HepG2 (cell line): ENCODE data around the gene METTL23. TPM values are rescaled to one million over a fixed set of nuclear protein-coding genes. Genes with fewer than 3 reads are reported as not detected.

ENCODE experiments used
- BORCS8-MEF2B ChIP-seq: sonication (generic); formaldehyde crosslinking; IDR thresholded peaks from 2 replicates; pipeline ENCODE4 v1.8.0; 2022; ENCODE audit warnings: mild to moderate bottlenecking, missing genetic modification reagents
- CAMTA2 ChIP-seq: sonication (generic); formaldehyde crosslinking; IDR thresholded peaks from 2 replicates; pipeline ENCODE4 v1.4.0; 2020; ENCODE audit warnings: mild to moderate bottlenecking, missing genetic modification reagents, borderline replicate concordance
- CHD4 ChIP-seq: fragments of 200-600 bp; sonication (generic); IDR thresholded peaks from 2 replicates; pipeline ENCODE4 v1.7.0; 2017; ENCODE audit warnings: mild to moderate bottlenecking, low read length, borderline replicate concordance
- ETV5 ChIP-seq: IDR thresholded peaks from 2 replicates; pipeline ENCODE4 v1.6.1; 2018; ENCODE audit warnings: missing biosample characterization, missing genetic modification reagents, inconsistent platforms, borderline replicate concordance
- HDAC6 ChIP-seq: fragments of 200-600 bp; sonication (generic); IDR thresholded peaks from 2 replicates; pipeline ENCODE4 v1.7.0; 2017; ENCODE audit warnings: mild to moderate bottlenecking, antibody characterized with exemption, low read length, low read depth
- HES4 ChIP-seq: sonication (generic); formaldehyde crosslinking; IDR thresholded peaks from 2 replicates; pipeline ENCODE4 v1.9.0; 2021; ENCODE audit warnings: mild to moderate bottlenecking, missing genetic modification reagents, borderline replicate concordance
- HIVEP1 ChIP-seq: sonication (generic); formaldehyde crosslinking; IDR thresholded peaks from 2 replicates; pipeline ENCODE4 v1.4.0; 2020; ENCODE audit warnings: mild to moderate bottlenecking, missing genetic modification reagents
- MBD4 ChIP-seq: IDR thresholded peaks from 2 replicates; pipeline ENCODE4 v1.6.1; 2012; ENCODE audit warnings: low read length, inconsistent platforms, borderline replicate concordance
- MLLT10 ChIP-seq: sonication (generic); formaldehyde crosslinking; IDR thresholded peaks from 2 replicates; pipeline ENCODE4 v1.4.0; 2020; ENCODE audit warnings: missing genetic modification reagents
- RARG ChIP-seq: sonication (generic); formaldehyde crosslinking; IDR thresholded peaks from 2 replicates; pipeline ENCODE4 v1.4.0; 2020; ENCODE audit warnings: low read depth, mild to moderate bottlenecking, missing genetic modification reagents
- REXO4 ChIP-seq: sonication (generic); formaldehyde crosslinking; IDR thresholded peaks from 2 replicates; pipeline ENCODE4 v1.8.0; 2022; ENCODE audit warnings: missing genetic modification reagents, mild to moderate bottlenecking, borderline replicate concordance
- RFXAP ChIP-seq: sonication (generic); formaldehyde crosslinking; IDR thresholded peaks from 2 replicates; pipeline ENCODE4 v1.4.0; 2020; ENCODE audit warnings: missing genetic modification reagents, borderline replicate concordance
- SYNCRIP ChIP-seq: fragments of 200-400 bp; formaldehyde crosslinking; IDR thresholded peaks from 2 replicates; pipeline ENCODE4 v1.6.1; 2018; ENCODE audit warnings: mild to moderate bottlenecking, low read depth, low read length; ENCODE audit not compliant: insufficient read depth
- TEAD3 ChIP-seq: optimal IDR thresholded peaks from 2 replicates; pipeline ENCODE3; 2016; ENCODE audit warnings: borderline replicate concordance
- ZNF180 ChIP-seq: sonication (generic); formaldehyde crosslinking; IDR thresholded peaks from 2 replicates; pipeline ENCODE4 v1.4.0; 2020; ENCODE audit warnings: low read depth, missing genetic modification reagents, borderline replicate concordance
- ZNF230 ChIP-seq: sonication (generic); formaldehyde crosslinking; IDR thresholded peaks from 2 replicates; pipeline ENCODE4 v1.4.0; 2020; ENCODE audit warnings: mild to moderate bottlenecking, missing genetic modification reagents
- ZNF329 ChIP-seq: sonication (generic); formaldehyde crosslinking; IDR thresholded peaks from 2 replicates; pipeline ENCODE4 v1.9.0; 2021; ENCODE audit warnings: low read depth, mild to moderate bottlenecking, missing genetic modification reagents
- ZNF430 ChIP-seq: sonication (generic); formaldehyde crosslinking; IDR thresholded peaks from 2 replicates; pipeline ENCODE4 v1.9.0; 2021; ENCODE audit warnings: mild to moderate bottlenecking, missing genetic modification reagents
- ZNF441 ChIP-seq: sonication (generic); formaldehyde crosslinking; IDR thresholded peaks from 2 replicates; pipeline ENCODE4 v1.7.0; 2021; ENCODE audit warnings: missing genetic modification reagents, borderline replicate concordance
- ZNF737 ChIP-seq: sonication (generic); formaldehyde crosslinking; IDR thresholded peaks from 2 replicates; pipeline ENCODE4 v1.5.0; 2020; ENCODE audit warnings: missing genetic modification reagents, mild to moderate bottlenecking, borderline replicate concordance
- ZNF781 ChIP-seq: sonication (generic); formaldehyde crosslinking; IDR thresholded peaks from 2 replicates; pipeline ENCODE4 v1.5.1; 2020; ENCODE audit warnings: borderline replicate concordance, mild to moderate bottlenecking, missing genetic modification reagents; ENCODE audit errors: not compliant biosample characterization
- ZNF879 ChIP-seq: sonication (generic); formaldehyde crosslinking; IDR thresholded peaks from 2 replicates; pipeline ENCODE4 v1.8.1; 2023; ENCODE audit warnings: missing genetic modification reagents
- ZSCAN22 ChIP-seq: sonication (generic); formaldehyde crosslinking; IDR thresholded peaks from 2 replicates; pipeline ENCODE4 v1.4.0; 2020; ENCODE audit warnings: mild to moderate bottlenecking, missing genetic modification reagents
- polyA plus RNA-seq, 8 experiments: library from polyadenylated mRNA; depleted of rRNA in 3 of 8; stranded (reverse) in 7 of 8; unstranded in 1 of 8; fragments of >200 nt; fragmentation: Illumina TruSeq in 4 of 8; extraction: Trizol in 4 of 8; gene quantifications; 2 replicates each; pipeline versions ENCODE4 v1.2.1 to v1.2.3, GENCODE V29; 2011 to 2016; ENCODE audit warnings: low read depth in 4 of 8, missing spikeins in 1 of 8, mixed read lengths in 1 of 8; ENCODE audit not compliant: insufficient read depth in 1 of 8
- total RNA-seq, 5 experiments: library from RNA; depleted of rRNA; stranded (reverse); fragments of >200 nt; fragmentation: Illumina TruSeq; extraction: Trizol; gene quantifications; 2 replicates each; pipeline ENCODE4 v1.2.3, GENCODE V29; 2016; ENCODE audit warnings: low read depth in 1 of 5
- TF ChIP-seq, protein P1 (sequence below): IDR thresholded peaks from 2 replicates; pipeline ENCODE4 v1.6.1; 2016; ENCODE audit warnings: missing biosample characterization, missing genetic modification reagents, low read depth
- TF ChIP-seq, protein P2 (sequence below): sonication (generic); formaldehyde crosslinking; IDR thresholded peaks from 2 replicates; pipeline ENCODE4 v1.4.0; 2020; ENCODE audit warnings: mild to moderate bottlenecking, low read depth, missing genetic modification reagents
- TF ChIP-seq, protein P3 (sequence below): sonication (generic); formaldehyde crosslinking; IDR thresholded peaks from 2 replicates; pipeline ENCODE4 v1.5.1; 2020; ENCODE audit warnings: mild to moderate bottlenecking, missing genetic modification reagents, borderline replicate concordance

The METTL23 gene
- total and polyA plus RNA-seq, 2 of the 13 experiments (the other 11 are each of a cell fraction or from before 2014, with no cell fraction given), result 39.9 to 104 TPM

DNA sequence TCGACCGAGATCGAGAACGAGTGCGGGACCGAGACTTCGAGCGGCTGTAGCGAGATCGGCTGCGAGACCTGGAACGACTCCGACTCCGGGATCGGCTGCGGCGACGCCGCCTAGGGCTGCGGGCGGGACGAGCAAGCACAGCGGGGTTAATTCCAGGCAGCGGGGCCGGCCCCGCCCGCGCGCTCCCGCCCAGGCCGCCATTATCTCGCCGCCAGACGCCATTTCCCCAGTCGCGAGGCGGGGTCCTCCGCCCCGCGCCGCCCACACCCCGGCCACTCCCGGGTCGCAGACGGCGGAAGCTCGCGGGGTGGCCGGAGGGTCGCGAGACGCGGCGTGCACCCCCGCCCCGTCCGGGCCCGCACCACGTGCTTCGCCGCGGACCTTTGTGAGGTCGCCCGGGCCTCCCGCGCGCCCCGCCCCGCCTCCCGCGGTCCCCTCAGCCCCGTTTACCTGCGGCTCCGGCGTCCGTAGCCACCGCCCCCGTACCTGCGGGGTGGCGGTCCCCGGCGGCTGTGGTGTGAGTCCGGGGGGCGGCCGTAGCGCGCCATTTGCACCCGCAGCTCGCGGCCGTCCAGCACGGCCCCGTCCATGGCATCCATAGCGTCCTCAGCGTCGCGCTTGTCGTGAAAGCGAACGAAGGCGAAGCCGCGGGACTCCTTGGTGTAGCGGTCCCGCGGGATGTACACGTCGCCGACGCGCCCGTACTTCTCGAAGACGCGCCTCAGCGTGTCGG is 9.9 kb downstream of the METTL23 start (continued):
- no peak; the same call in 1 of the 2 replicates for TF ChIP-seq ZNF737 (CRISPR knock-in tag)
- TF ChIP-seq ZNF781 (CRISPR knock-in tag), result no peak
- TF ChIP-seq BORCS8-MEF2B (CRISPR knock-in tag), result peak; percentile 77
- TF ChIP-seq ZSCAN22 (CRISPR knock-in tag), result no peak
- TF ChIP-seq, protein P1, sequence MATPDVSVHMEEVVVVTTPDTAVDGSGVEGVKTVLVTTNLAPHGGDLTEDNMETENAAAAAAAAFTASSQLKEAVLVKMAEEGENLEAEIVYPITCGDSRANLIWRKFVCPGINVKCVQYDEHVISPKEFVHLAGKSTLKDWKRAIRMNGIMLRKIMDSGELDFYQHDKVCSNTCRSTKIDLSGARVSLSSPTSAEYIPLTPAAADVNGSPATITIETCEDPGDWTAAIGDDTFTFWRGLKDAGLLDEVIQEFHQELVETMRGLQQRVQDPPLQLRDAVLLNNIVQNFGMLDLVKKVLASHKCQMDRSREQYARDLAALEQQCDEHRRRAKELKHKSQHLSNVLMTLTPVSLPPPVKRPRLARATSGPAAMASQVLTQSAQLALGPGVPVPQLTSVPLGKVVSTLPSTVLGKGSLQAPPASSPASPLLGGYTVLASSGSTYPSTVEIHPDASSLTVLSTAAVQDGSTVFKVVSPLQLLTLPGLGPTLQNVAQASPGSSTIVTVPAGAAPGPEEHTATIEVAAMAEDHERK, result no peak
- no peak for TF ChIP-seq ZNF180
- TF ChIP-seq REXO4 (CRISPR knock-in tag), result no peak; the same call in 1 of the 2 replicates
- no peak for TF ChIP-seq CHD4
- TF ChIP-seq, protein P2, sequence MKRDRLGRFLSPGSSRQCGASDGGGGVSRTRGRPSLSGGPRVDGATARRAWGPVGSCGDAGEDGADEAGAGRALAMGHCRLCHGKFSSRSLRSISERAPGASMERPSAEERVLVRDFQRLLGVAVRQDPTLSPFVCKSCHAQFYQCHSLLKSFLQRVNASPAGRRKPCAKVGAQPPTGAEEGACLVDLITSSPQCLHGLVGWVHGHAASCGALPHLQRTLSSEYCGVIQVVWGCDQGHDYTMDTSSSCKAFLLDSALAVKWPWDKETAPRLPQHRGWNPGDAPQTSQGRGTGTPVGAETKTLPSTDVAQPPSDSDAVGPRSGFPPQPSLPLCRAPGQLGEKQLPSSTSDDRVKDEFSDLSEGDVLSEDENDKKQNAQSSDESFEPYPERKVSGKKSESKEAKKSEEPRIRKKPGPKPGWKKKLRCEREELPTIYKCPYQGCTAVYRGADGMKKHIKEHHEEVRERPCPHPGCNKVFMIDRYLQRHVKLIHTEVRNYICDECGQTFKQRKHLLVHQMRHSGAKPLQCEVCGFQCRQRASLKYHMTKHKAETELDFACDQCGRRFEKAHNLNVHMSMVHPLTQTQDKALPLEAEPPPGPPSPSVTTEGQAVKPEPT (CRISPR knock-in tag), result no peak
- peak; percentile 12; the same call in 1 of the 2 replicates for TF ChIP-seq ZNF430
- TF ChIP-seq ZNF879 (CRISPR knock-in tag), result 0 out of 2 replicates have a peak, but pooled peaks have one; percentile 21
- TF ChIP-seq RARG (CRISPR knock-in tag), result no peak
- TF ChIP-seq MBD4, result no peak
- TF ChIP-seq ZNF230 (CRISPR knock-in tag), result no peak
- no peak for TF ChIP-seq MLLT10 (CRISPR knock-in tag)
- no peak for TF ChIP-seq SYNCRIP
- no peak for TF ChIP-seq CAMTA2 (CRISPR knock-in tag)
- TF ChIP-seq ZNF329 (CRISPR knock-in tag), result no peak; the same call in 1 of the 2 replicates
- TF ChIP-seq, protein P3, sequence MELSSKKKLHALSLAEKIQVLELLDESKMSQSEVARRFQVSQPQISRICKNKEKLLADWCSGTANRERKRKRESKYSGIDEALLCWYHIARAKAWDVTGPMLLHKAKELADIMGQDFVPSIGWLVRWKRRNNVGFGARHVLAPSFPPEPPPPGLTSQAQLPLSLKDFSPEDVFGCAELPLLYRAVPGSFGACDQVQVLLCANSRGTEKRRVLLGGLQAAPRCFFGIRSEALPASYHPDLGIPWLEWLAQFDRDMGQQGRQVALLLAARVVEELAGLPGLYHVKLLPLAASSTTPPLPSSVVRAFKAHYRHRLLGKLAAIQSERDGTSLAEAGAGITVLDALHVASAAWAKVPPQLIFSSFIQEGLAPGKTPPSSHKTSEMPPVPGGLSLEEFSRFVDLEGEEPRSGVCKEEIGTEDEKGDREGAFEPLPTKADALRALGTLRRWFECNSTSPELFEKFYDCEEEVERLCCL (CRISPR knock-in tag), result no peak
- no peak for TF ChIP-seq TEAD3 (CRISPR knock-in tag)
- TF ChIP-seq HES4 (CRISPR knock-in tag), result peak; percentile 30
- TF ChIP-seq ZNF441 (CRISPR knock-in tag), result peak; percentile 84; the same call in 1 of the 2 replicates
- TF ChIP-seq RFXAP, result 0 out of 2 replicates have a peak, but pooled peaks have one; percentile 6
- no peak for TF ChIP-seq ETV5 (CRISPR knock-in tag)
- TF ChIP-seq HIVEP1 (CRISPR knock-in tag), result no peak
- peak; percentile 89; the same call in 1 of the 2 replicates for TF ChIP-seq HDAC6
